Measurements from ENCODE around the gene FHL3. TPM values are rescaled to one million over a fixed set of nuclear protein-coding genes. Genes with fewer than 3 reads are reported as not detected.

The FHL3 gene
- total and polyA plus RNA-seq, 9 of the 15 experiments (the other 6 are each of a cell fraction or from before 2014, with no cell fraction given) = 6.1 to 144 (median 34.1) TPM

DNA sequence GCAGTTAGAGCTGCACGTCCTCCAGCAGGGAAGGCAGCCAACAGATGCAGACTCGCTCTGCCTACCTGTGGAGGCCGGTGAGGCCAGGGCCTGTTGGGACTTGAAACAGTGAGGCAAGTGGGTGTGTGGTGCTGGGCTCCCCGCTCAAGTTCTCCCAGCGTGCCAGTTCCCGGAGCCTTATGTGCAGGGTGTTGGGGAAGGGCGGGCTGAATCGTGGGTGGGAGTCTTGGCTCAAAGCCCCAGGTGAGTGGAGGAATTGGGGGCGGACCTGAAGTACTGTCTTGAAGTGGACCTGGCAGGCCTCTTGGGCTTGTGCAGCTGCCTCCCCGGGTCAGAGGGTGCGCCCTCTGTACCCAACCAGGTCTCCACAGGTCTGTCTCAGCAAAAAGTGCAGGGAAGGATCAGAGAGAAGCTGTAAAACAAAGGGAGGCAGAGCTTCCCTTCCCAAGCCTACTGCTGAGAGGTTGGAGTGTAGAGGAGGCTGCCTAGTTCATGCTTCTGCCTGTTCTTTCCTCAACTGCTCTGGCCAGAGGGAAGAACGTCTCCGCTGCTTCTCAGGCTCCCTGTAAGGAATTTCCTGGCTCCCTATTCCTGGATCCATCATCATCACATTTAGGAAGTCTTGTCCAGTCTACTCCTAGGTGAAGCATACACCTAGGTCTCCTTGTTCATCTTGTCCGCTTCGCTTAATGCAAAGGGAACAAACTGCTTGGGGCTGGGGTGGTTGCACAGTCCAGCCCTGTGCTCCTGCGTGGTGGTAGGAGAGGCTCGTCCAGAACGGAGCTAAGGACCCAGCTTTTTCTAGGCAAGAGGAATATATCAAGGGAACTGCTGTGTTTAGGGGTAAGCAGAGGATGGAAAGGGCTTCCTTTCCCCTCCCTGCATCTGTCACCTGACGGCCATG lies 22.1 kb upstream of the FHL3 start (continued):
- no peak for TF ChIP-seq MYC (IDR thresholded peaks at IDR 0.05; ENCODE audit: low read depth, low read length)
- TF ChIP-seq MYC (CRISPR knock-in tag; IDR thresholded peaks at IDR 0.05; ENCODE audit: borderline replicate concordance, low read depth) = no peak
- no peak for TF ChIP-seq ZNF766 (CRISPR knock-in tag; conservative IDR thresholded peaks at IDR 0.05)
- TF ChIP-seq, protein P1, sequence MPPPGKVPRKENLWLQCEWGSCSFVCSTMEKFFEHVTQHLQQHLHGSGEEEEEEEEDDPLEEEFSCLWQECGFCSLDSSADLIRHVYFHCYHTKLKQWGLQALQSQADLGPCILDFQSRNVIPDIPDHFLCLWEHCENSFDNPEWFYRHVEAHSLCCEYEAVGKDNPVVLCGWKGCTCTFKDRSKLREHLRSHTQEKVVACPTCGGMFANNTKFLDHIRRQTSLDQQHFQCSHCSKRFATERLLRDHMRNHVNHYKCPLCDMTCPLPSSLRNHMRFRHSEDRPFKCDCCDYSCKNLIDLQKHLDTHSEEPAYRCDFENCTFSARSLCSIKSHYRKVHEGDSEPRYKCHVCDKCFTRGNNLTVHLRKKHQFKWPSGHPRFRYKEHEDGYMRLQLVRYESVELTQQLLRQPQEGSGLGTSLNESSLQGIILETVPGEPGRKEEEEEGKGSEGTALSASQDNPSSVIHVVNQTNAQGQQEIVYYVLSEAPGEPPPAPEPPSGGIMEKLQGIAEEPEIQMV (tag; conservative IDR thresholded peaks at IDR 0.05; ENCODE audit: low read depth) = no peak
- TF ChIP-seq, protein P2, sequence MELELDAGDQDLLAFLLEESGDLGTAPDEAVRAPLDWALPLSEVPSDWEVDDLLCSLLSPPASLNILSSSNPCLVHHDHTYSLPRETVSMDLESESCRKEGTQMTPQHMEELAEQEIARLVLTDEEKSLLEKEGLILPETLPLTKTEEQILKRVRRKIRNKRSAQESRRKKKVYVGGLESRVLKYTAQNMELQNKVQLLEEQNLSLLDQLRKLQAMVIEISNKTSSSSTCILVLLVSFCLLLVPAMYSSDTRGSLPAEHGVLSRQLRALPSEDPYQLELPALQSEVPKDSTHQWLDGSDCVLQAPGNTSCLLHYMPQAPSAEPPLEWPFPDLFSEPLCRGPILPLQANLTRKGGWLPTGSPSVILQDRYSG (tag; conservative IDR thresholded peaks at IDR 0.05; ENCODE audit: low read depth) = no peak
- peak; percentile 77 for TF ChIP-seq POLR2G (IDR thresholded peaks at IDR 0.05; ENCODE audit: low read depth, low read length)
- no peak for TF ChIP-seq NELFE (IDR thresholded peaks at IDR 0.05; ENCODE audit: insufficient read depth, insufficient read length)
- TF ChIP-seq, protein P3, sequence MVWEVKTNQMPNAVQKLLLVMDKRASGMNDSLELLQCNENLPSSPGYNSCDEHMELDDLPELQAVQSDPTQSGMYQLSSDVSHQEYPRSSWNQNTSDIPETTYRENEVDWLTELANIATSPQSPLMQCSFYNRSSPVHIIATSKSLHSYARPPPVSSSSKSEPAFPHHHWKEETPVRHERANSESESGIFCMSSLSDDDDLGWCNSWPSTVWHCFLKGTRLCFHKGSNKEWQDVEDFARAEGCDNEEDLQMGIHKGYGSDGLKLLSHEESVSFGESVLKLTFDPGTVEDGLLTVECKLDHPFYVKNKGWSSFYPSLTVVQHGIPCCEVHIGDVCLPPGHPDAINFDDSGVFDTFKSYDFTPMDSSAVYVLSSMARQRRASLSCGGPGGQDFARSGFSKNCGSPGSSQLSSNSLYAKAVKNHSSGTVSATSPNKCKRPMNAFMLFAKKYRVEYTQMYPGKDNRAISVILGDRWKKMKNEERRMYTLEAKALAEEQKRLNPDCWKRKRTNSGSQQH (CRISPR knock-in tag; IDR thresholded peaks at IDR 0.05) = no peak
- TF ChIP-seq GABPA (tag; conservative IDR thresholded peaks at IDR 0.05; ENCODE audit: low read depth) = no peak
- TF ChIP-seq ZNF696 (CRISPR knock-in tag; conservative IDR thresholded peaks at IDR 0.05) = no peak
- TF ChIP-seq SIN3A (IDR thresholded peaks at IDR 0.05; ENCODE audit: borderline replicate concordance in 2 of 2, control insufficient read depth in 1 of 2, low read depth in 2 of 2, low read length in 2 of 2) = no peak
- TF ChIP-seq ZNF253 (CRISPR knock-in tag; conservative IDR thresholded peaks at IDR 0.05) = no peak
- TF ChIP-seq, protein P4, sequence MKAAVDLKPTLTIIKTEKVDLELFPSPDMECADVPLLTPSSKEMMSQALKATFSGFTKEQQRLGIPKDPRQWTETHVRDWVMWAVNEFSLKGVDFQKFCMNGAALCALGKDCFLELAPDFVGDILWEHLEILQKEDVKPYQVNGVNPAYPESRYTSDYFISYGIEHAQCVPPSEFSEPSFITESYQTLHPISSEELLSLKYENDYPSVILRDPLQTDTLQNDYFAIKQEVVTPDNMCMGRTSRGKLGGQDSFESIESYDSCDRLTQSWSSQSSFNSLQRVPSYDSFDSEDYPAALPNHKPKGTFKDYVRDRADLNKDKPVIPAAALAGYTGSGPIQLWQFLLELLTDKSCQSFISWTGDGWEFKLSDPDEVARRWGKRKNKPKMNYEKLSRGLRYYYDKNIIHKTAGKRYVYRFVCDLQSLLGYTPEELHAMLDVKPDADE (conservative IDR thresholded peaks at IDR 0.05; ENCODE audit: control insufficient read depth, low read depth, low read length) = no peak
- no peak for TF ChIP-seq ZNF780A (CRISPR knock-in tag; IDR thresholded peaks at IDR 0.05)
